Activated effector memory CD4-positive, alpha-beta T cell treated with Interleukin-2 at 50 U/mL for 16 hours (primary cell): Measurements from ENCODE around the gene C1QL1.

Experiments used
- DNase-seq: peaks from one replicate; pipeline ENCODE4 v3.0.0-alpha.2; 2020

Gene C1QL1

DNA sequence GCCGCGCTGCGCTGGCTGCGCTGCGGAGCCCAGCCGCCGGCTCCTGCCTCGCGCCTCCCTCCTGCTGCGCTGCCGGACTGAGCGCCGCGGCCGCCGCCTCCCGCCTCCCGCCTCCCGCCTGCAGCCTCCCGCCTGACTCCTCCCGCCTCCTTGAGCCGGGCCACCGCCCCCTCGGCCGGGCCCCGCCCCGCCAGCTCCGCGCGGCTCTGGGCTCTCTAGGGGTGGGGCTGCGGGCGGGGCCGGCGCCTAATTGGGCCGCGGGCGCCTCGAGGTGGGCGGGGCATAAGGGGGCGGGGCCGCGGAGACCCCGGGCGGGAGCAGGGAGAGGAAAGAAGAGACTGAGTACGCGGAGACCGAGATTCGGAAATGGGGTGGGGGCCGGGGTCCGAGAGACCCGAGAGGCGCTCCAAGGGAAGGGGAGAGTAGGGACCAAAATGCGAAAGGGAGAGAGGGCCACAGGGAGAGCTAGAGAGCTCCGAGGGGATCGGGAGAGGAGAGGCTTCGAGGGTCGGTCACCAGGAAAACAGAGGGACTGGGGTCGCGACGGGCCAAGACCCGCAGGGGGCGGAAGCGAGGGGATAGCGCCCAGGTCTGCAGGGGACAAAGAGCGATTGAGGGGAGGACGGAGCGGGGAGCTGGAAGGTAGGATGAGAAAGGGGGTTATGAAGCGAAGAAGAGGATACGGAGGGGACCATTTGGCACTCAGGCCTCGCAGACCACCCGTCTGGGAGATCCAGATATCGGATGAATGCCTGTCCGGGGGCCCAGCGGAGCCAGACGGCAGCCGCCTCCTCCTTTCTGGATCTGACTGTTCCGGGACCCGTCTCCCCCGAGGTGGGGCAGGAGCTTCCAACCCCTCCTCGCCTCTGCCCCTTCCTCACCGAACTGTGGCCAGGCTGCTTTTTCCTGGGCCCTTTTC lies at the start of gene C1QL1:
Gene C1QL1 (minus strand): TSS at position 79 of the 919 bp plus-strand sequence. CDS start 255 bp downstream, outside the sequence.
- DNase-seq: peak; percentile 74

- DNase-seq: no peak
Observed at GRCh38 chr17:45016823-45017222, 48.7 kb upstream of the C1QL1 start.

DNA sequence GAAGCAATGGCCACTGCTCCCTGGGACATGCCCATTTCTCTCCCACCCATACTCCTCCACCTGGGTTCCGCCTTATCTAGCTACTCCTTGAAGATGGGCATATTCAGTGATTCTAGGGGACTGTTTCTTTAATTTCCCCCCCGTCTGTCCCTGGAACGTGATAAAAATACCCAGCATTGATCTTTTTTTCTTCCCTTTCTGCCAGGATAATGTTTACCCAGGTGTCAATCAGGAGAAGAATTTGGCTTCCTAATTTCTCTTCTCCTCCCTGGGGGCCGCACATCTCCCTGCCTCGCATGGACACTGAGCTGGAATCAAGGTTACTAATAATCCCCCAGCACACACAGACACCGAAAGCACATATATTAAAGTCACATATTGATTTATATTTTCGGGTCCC lies 48.1 kb upstream of the C1QL1 start:
- DNase-seq: no peak

DNA sequence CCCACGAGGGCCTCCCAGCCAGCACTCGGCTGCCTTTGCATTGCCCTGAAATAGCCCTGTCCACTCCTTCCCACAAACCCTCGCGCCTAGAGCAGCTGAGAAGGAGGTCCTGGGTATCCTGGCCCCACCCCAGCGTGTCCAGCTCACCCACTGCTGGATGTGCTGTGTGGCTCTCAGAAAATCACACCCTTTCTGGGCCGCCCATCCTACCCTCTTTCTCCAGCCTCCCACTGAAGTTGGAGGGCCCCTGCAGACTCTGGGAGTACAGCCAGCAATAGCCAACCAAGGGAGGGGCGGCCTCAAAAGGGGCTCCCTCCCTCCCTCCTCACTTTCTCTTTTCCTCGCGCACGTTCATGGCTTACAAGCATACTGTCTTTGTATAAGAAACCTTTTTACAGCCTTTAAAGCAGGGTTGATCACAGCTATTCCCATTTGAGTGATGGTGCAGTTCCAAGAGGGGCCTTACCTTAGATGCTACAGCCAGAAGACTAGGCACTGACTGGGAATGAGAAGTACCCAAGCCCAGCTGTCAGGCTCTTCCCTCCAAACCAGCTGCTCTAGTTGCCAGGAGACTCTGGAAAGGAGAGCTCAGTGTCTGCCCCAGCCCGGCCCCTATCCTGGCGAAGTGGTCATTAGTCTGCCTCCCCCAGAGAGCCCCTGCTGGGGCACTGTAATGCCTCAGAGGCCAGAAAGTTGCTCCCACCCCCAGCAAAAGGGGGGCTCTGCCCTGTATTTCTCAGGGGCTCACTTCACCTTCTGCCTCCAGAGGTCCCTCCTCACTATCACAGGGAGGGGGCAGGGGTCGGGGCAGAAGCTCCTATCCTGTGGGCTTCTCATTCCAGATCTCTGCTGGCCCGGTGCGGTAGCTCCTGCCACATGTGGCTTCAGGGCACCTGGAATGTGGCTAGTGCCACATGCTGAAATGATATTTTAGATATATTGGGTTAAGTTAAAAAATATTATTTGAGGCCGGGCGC lies 45.2 kb upstream of the C1QL1 start:
- no peak for DNase-seq

DNA sequence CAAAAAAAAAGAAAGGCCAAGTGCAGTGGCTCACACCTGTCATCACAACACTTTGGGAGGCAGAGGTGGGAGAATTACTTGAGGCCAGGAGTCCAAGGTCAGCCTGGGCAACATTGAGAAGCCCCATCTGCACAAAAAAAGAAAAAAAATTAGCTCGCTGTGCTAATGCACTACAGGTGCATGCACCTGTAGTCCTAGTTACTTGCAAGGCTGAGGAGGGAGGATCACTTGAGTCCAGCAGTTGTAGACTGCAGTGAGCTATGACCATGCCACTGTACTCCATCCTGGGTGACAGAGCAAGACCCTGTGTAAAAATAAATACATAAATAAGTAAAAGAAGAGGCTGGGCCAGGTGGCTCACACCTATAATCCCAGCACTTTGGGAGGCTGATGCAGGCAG lies 43.7 kb upstream of the C1QL1 start:
- no peak for DNase-seq

- DNase-seq: no peak
Observed at GRCh38 chr17:45009676-45010467, 41.8 kb upstream of the C1QL1 start.

DNA sequence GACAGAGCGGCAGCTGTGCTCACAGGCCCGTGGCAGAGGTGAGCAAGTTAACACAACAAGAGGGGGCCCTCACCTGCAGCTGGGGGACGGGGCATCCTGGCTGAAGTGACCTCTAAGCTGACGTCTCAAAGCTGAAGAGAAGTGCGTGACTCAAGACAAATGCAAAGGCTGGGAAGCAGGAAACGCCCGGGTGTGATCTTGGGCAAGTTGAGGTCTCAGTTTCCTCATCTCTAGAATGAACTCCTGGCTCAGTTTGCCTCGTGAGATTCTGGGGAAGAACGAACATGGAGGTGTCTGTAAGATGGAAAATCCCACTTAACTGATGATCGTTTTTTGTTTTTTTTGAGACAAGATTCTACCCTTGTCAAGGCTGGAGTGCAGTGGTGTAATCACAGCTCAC lies 40.1 kb upstream of the C1QL1 start:
- DNase-seq: no peak

DNA sequence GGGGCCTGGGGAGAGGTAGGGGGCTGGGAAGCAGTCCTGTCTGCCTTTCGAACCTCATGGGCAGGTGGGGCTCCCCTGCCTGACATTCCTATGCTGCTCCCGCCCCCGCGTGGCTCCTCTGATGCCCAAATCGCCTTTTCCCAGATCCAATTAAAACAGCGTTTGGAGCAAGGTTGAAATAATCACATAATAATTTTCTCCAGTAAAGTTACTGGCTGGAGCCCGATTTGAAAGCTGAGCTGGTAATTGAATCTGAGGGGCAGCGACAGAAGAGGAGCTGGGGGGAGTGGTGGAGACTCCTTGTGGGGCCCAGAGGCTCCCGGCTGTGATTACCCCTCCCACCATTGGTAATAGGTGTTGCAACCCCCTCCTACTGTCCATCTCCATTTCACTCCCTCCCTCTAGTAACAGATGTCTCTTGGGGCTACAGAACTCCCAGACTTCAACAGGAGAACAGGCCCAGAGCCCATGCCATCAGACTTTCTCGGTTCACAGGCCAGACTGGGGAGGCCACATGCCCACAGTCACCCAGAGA lies 38.9 kb upstream of the C1QL1 start:
- no peak for DNase-seq

DNA sequence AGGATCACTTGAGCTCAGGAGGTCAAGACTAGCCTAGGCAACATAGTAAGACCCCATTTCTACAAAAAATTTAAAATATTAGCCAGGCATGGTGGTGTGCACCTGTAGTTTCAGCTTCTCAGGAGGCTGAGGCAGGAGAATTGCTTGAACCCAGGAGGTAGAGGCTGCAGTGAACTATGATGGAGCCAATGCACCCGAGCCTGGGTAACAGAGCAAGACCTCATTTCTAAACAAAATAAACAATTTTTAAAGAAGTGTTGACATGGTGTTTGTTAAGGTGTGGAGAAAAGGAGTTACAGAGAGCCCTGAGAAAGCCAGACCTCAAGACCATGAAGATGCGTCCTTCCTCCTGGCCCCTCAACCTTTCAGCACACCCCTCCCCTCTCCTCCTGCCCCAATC lies 37.6 kb upstream of the C1QL1 start:
- no peak for DNase-seq

GRCh38 chr17:45004388-45004787 lies 36.3 kb upstream of the C1QL1 start:
- no peak for DNase-seq

DNA sequence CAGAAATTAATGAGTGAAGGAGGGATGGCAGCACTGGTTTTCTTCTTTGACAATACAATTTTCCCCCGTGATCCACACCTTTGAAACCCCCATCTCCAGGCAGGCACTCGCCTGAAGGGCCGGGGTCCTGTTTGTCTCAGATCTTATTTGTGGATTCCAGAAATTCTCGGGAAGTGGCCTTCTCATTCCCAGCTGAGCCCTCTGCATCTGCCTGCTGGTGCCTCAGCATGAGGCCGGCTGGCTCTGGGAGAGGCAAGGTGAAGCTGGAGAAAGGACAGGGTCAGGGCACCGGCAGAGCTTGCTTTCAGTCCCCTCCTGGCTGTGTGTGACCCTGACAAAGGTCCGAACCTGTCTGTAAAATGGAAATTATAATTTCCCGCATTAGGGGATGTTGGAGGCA lies 35.8 kb upstream of the C1QL1 start:
- no peak for DNase-seq

- DNase-seq: no peak
Observed at GRCh38 chr17:45001310-45001709, 33.2 kb upstream of the C1QL1 start.

DNA sequence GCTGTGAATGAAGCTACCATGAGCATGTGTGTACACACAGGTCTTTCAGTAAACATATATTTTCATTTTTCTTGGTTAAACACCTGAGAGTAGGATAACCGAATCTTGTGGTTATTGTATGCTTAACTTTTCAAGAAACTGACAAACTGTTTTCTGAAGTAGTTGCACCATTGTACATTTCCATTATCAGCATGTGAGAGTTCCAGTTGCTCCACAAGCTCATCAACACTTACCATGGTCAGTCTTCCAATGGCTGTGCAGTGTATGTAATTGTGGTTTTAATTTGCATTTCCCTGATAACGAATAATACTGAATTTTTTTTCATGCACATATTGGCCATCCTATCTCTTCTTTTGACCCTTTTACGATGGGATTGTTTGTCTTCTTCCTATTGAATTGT lies 31.3 kb upstream of the C1QL1 start:
- no peak for DNase-seq

DNA sequence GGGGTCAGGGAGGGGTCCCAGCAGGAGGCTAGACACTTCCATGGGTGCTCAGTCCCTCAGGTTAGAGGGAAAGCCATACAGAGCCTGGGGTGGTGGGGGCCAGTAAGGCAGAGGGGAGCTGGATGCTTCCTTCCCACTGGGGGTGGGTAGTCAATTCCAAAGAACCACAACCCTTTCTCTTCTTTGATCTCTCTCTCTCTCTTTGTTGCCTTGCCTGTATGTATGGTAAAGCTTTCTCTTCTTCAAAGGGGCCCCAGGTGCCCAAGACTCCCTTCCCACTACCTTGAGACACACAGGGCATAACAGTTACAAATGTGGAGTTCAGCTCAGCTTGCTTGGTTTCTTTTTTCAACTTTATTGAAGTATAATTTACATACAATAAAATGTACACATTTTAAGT lies 30.5 kb upstream of the C1QL1 start:
- DNase-seq: no peak

- DNase-seq: no peak
Observed at GRCh38 chr17:44997733-44998520, 29.8 kb upstream of the C1QL1 start.

- no peak for DNase-seq
Observed at GRCh38 chr17:44996304-44996703, 28.2 kb upstream of the C1QL1 start.

GRCh38 chr17:44995436-44996001 lies 27.4 kb upstream of the C1QL1 start:
- no peak for DNase-seq

- no peak for DNase-seq
Observed at GRCh38 chr17:44992242-44992939, 24.3 kb upstream of the C1QL1 start.

DNA sequence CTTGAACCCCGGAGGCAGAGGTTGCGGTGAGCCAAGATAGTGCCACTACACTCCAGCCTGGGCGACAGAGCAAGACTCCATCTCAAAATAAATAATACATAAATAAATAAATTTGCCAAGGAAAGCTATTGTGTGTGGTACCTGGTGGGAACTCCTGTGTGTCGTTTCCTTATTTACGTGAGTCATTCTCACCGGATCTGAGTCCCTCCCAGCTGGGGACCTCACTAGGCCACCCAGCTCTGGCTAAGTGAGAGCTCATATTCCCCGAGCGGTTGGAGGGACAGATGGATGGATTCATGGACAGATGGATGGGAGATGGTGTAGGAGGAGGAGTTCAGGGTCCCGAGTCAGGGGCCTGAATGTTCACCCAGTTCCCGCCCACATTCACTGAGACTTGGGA lies 22.9 kb upstream of the C1QL1 start:
- no peak for DNase-seq

GRCh38 chr17:44989552-44990138 lies 21.5 kb upstream of the C1QL1 start:
- no peak for DNase-seq
